Measurements from ENCODE around the gene PNPLA6. TPM values are rescaled to one million over a fixed set of nuclear protein-coding genes. Genes with fewer than 3 reads are reported as not detected.
A peak's percentile ranks its signal among the peaks of the same experiment; 100 is the strongest.

The PNPLA6 gene
- polyA plus RNA-seq, 1 donor: 45.4 TPM

- peaks cover 9% of the 10 kb centered on the region for H3K36me3 ChIP-seq (ENCODE audit: control insufficient read depth, insufficient read depth, low read length)
- WGBS (ENCODE audit: insufficient coverage, low lambda C conversion rate): 92% methylated on average over 4 of the region's 13 CpGs
- H3K27ac ChIP-seq (ENCODE audit: low read length): peak overlapping the region; percentile 42
- H3K9me3 ChIP-seq (ENCODE audit: control insufficient read depth, low read depth, low read length): peaks cover 5% of the 10 kb centered on the region
- no peaks in the 10 kb centered on the region for H3K27me3 ChIP-seq (ENCODE audit: control insufficient read depth, insufficient read depth, low read length)
- peak overlapping the region; percentile 40 for H3K4me3 ChIP-seq (ENCODE audit: low read length)
- DNase-seq: peak in 1 of 2 donors; percentile 24
- peaks cover 16% of the 10 kb centered on the region for H3K4me1 ChIP-seq (ENCODE audit: control insufficient read depth, insufficient read depth, low read length)
These were observed 20.3 kb upstream of the PNPLA6 start for GRCh38 chr19:7515110-7515644.

- Histone ChIP-seq H3K27ac (ENCODE audit: low read length) (peak within 1 kb of the TSS; percentile 48), H3K4me1 (ENCODE audit: control insufficient read depth, insufficient read depth, low read length) (peaks cover 16% of the 10 kb centered on the region), H3K36me3 (ENCODE audit: control insufficient read depth, insufficient read depth, low read length) (peaks cover 12% of the 10 kb centered on the region), H3K27me3 (ENCODE audit: control insufficient read depth, insufficient read depth, low read length) (no peaks in the 10 kb centered on the region), H3K4me3 (ENCODE audit: low read length) (peak within 1 kb of the TSS; percentile 92), H3K9me3 (ENCODE audit: control insufficient read depth, low read depth, low read length) (peaks cover 5% of the 10 kb centered on the region)
- WGBS (ENCODE audit: insufficient coverage, low lambda C conversion rate): 50% methylated on average over 1 of the region's 33 CpGs
- peak; percentile 76 to 88 for DNase-seq
These were observed 19.8 kb upstream of the PNPLA6 start, which contains the start of gene ZNF358 for GRCh38 chr19:7515645-7516151. TSS of gene ZNF358 (plus strand) at chr19:7516103. CDS start at chr19:7519243, 3,140 bp downstream.

GRCh38 chr19:7516333-7516732 is 19.2 kb upstream of the PNPLA6 start:
- peaks cover 16% of the 10 kb centered on the region for H3K4me1 ChIP-seq (ENCODE audit: control insufficient read depth, insufficient read depth, low read length)
- H3K9me3 ChIP-seq (ENCODE audit: control insufficient read depth, low read depth, low read length): peaks cover 5% of the 10 kb centered on the region
- peaks cover 13% of the 10 kb centered on the region for H3K36me3 ChIP-seq (ENCODE audit: control insufficient read depth, insufficient read depth, low read length)
- H3K4me3 ChIP-seq (ENCODE audit: low read length): peak overlapping the region; percentile 92
- no CpG with 5 or more reads among the region's 28 CpGs for WGBS (ENCODE audit: insufficient coverage, low lambda C conversion rate)
- DNase-seq: peak in 1 of 2 donors; percentile 24
- H3K27me3 ChIP-seq (ENCODE audit: control insufficient read depth, insufficient read depth, low read length): no peaks in the 10 kb centered on the region
- peak overlapping the region; percentile 48 for H3K27ac ChIP-seq (ENCODE audit: low read length)

- no CpG with 5 or more reads among the region's 4 CpGs for WGBS (ENCODE audit: insufficient coverage, low lambda C conversion rate)
- no peaks in the 10 kb centered on the region for H3K27me3 ChIP-seq (ENCODE audit: control insufficient read depth, insufficient read depth, low read length)
- H3K36me3 ChIP-seq (ENCODE audit: control insufficient read depth, insufficient read depth, low read length): peaks cover 13% of the 10 kb centered on the region
- H3K4me3 ChIP-seq (ENCODE audit: low read length): peak overlapping the region; percentile 92
- H3K27ac ChIP-seq (ENCODE audit: low read length): peak overlapping the region; percentile 48
- peaks cover 5% of the 10 kb centered on the region for H3K9me3 ChIP-seq (ENCODE audit: control insufficient read depth, low read depth, low read length)
- H3K4me1 ChIP-seq (ENCODE audit: control insufficient read depth, insufficient read depth, low read length): peaks cover 20% of the 10 kb centered on the region
- DNase-seq: no peak
These were observed 18.6 kb upstream of the PNPLA6 start for GRCh38 chr19:7516878-7517277.

- no peak overlapping the region for H3K27ac ChIP-seq (ENCODE audit: low read length)
- H3K4me1 ChIP-seq (ENCODE audit: control insufficient read depth, insufficient read depth, low read length): peaks cover 32% of the 10 kb centered on the region
- no peaks in the 10 kb centered on the region for H3K27me3 ChIP-seq (ENCODE audit: control insufficient read depth, insufficient read depth, low read length)
- H3K4me3 ChIP-seq (ENCODE audit: low read length): no peak overlapping the region
- DNase-seq: no peak
- H3K36me3 ChIP-seq (ENCODE audit: control insufficient read depth, insufficient read depth, low read length): peaks cover 17% of the 10 kb centered on the region
- peaks cover 5% of the 10 kb centered on the region for H3K9me3 ChIP-seq (ENCODE audit: control insufficient read depth, low read depth, low read length)
- WGBS (ENCODE audit: insufficient coverage, low lambda C conversion rate): no CpG with 5 or more reads among the region's 74 CpGs
These were observed 16.0 kb upstream of the PNPLA6 start for GRCh38 chr19:7519361-7520130.

GRCh38 chr19:7520131-7521051 is 15.1 kb upstream of the PNPLA6 start:
- Histone ChIP-seq H3K27me3 (ENCODE audit: control insufficient read depth, insufficient read depth, low read length) (no peaks in the 10 kb centered on the region), H3K4me1 (ENCODE audit: control insufficient read depth, insufficient read depth, low read length) (peaks cover 27% of the 10 kb centered on the region), H3K9me3 (ENCODE audit: control insufficient read depth, low read depth, low read length) (peaks cover 5% of the 10 kb centered on the region), H3K4me3 (ENCODE audit: low read length) (no peak overlapping the region), H3K27ac (ENCODE audit: low read length) (no peak overlapping the region), H3K36me3 (ENCODE audit: control insufficient read depth, insufficient read depth, low read length) (peaks cover 18% of the 10 kb centered on the region)
- DNase-seq: no peak
- WGBS (ENCODE audit: insufficient coverage, low lambda C conversion rate): no CpG with 5 or more reads among the region's 51 CpGs

GRCh38 chr19:7521551-7522071 is 13.9 kb upstream of the PNPLA6 start:
- H3K27ac ChIP-seq (ENCODE audit: low read length): no peak overlapping the region
- peaks cover 5% of the 10 kb centered on the region for H3K9me3 ChIP-seq (ENCODE audit: control insufficient read depth, low read depth, low read length)
- no peaks in the 10 kb centered on the region for H3K27me3 ChIP-seq (ENCODE audit: control insufficient read depth, insufficient read depth, low read length)
- WGBS (ENCODE audit: insufficient coverage, low lambda C conversion rate): 80% methylated on average over 1 of the region's 10 CpGs
- H3K4me3 ChIP-seq (ENCODE audit: low read length): peak overlapping the region; percentile 75
- H3K36me3 ChIP-seq (ENCODE audit: control insufficient read depth, insufficient read depth, low read length): peaks cover 23% of the 10 kb centered on the region
- peaks cover 22% of the 10 kb centered on the region for H3K4me1 ChIP-seq (ENCODE audit: control insufficient read depth, insufficient read depth, low read length)
- DNase-seq: no peak

- DNase-seq: peak; percentile 98 to 99
- Histone ChIP-seq H3K27ac (ENCODE audit: low read length) (peak within 1 kb of the TSS; percentile 11), H3K36me3 (ENCODE audit: control insufficient read depth, insufficient read depth, low read length) (peaks cover 25% of the 10 kb centered on the region), H3K4me1 (ENCODE audit: control insufficient read depth, insufficient read depth, low read length) (peaks cover 16% of the 10 kb centered on the region), H3K9me3 (ENCODE audit: control insufficient read depth, low read depth, low read length) (peaks cover 5% of the 10 kb centered on the region), H3K4me3 (ENCODE audit: low read length) (peak within 1 kb of the TSS; percentile 75), H3K27me3 (ENCODE audit: control insufficient read depth, insufficient read depth, low read length) (no peaks in the 10 kb centered on the region)
- WGBS (ENCODE audit: insufficient coverage, low lambda C conversion rate): no CpG with 5 or more reads among the region's 65 CpGs
These were observed 13.2 kb upstream of the PNPLA6 start, which contains the start of gene MCOLN1 for GRCh38 chr19:7522072-7522922. TSS of gene MCOLN1 (plus strand) at chr19:7522624. CDS start at chr19:7522751, 127 bp downstream.

GRCh38 chr19:7522923-7523667 is 12.4 kb upstream of the PNPLA6 start:
- Histone ChIP-seq H3K27me3 (ENCODE audit: control insufficient read depth, insufficient read depth, low read length) (no peaks in the 10 kb centered on the region), H3K4me1 (ENCODE audit: control insufficient read depth, insufficient read depth, low read length) (peaks cover 15% of the 10 kb centered on the region), H3K36me3 (ENCODE audit: control insufficient read depth, insufficient read depth, low read length) (peaks cover 26% of the 10 kb centered on the region), H3K27ac (ENCODE audit: low read length) (peak overlapping the region; percentile 11), H3K9me3 (ENCODE audit: control insufficient read depth, low read depth, low read length) (peaks cover 5% of the 10 kb centered on the region), H3K4me3 (ENCODE audit: low read length) (peak overlapping the region; percentile 75)
- no CpG with 5 or more reads among the region's 23 CpGs for WGBS (ENCODE audit: insufficient coverage, low lambda C conversion rate)
- peak in 1 of 2 donors; percentile 31 for DNase-seq
